Activated CD8-positive, alpha-beta memory T cell treated with anti-CD3 and anti-CD28 coated beads, Interleukin-2, amount 10 ng/mL, durations not matched to agents 7 days and 5 days (primary cell): ENCODE measurements around the gene EPM2AIP1. TPM values are rescaled to one million over a fixed set of nuclear protein-coding genes. Genes with fewer than 3 reads are reported as not detected.
"Not testable (repeated sequence)": the region's sequence is repeated elsewhere in the genome, so short reads cannot be mapped to it uniquely, and the experiment has no call there.

Experiments
- ATAC-seq: fragments of 150-1000 bp; cut with Tn5 transposase; one replicate; pipeline ENCODE4 v1.10.0; 2021; ENCODE audit warnings: moderate library complexity
- CTCF ChIA-PET: fragments of 350-600 bp; sonication (Branson Sonifier 250); formaldehyde crosslinking; loops from one replicate; lab custom pipeline; 2021; ENCODE audit warnings: antibody characterized with exemption; lab: Charles Lee
- DNase-seq: peaks from one replicate; pipeline ENCODE4 v3.0.0-alpha.2; 2020
- H3K27ac Mint-ChIP-seq: one replicate; pipeline ENCODE4 v1.8.0; 2021; ENCODE audit warnings: mild to moderate bottlenecking, mixed read lengths
- H3K27me3 Mint-ChIP-seq: one replicate; pipeline ENCODE4 v1.8.0; 2021; ENCODE audit warnings: mixed read lengths
- H3K36me3 Mint-ChIP-seq: one replicate; pipeline ENCODE4 v1.8.0; 2021; ENCODE audit warnings: mild to moderate bottlenecking, mixed read lengths
- H3K4me1 Mint-ChIP-seq: one replicate; pipeline ENCODE4 v1.8.0; 2021; ENCODE audit warnings: mixed read lengths
- H3K4me3 Mint-ChIP-seq: one replicate; pipeline ENCODE4 v1.8.0; 2021; ENCODE audit warnings: mild to moderate bottlenecking, moderate library complexity, mixed read lengths
- H3K9me3 Mint-ChIP-seq: one replicate; pipeline ENCODE4 v1.8.0; 2022; ENCODE audit warnings: low read depth, mixed read lengths
- total RNA-seq, 2 experiments: library from RNA; stranded (reverse); gene quantifications; one replicate each; pipeline ENCODE4 v1.2.3, GENCODE V29; 2021

EPM2AIP1 gene
- total RNA-seq, 2 experiments from 2014 or later = 20.2 to 36.3 TPM

- Mint-ChIP-seq H3K9me3 (no peaks in the 10 kb centered on the region), H3K4me1 (peaks cover 12% of the 10 kb centered on the region), H3K4me3 (no peak overlapping the region), H3K27ac (no peak overlapping the region), H3K36me3 (no peaks in the 10 kb centered on the region), H3K27me3 (no peaks in the 10 kb centered on the region)
- ATAC-seq (no peak), DNase-seq (no peak)
- CTCF ChIA-PET = interaction anchor here (0.7 to 6.7 kb wide), 6 partner anchors 12 to 255 kb away, joined by 3 to 65 read pairs (median 3); partner anchors contain the start of gene TRANK1
These were observed 35.9 kb downstream of the EPM2AIP1 start for GRCh38 chr3:36957063-36957462.

- peaks cover 12% of the 10 kb centered on the region for H3K4me1 Mint-ChIP-seq
- no peak for ATAC-seq
- H3K9me3 Mint-ChIP-seq = no peaks in the 10 kb centered on the region
- no peak overlapping the region for H3K27ac Mint-ChIP-seq
- no peak overlapping the region for H3K4me3 Mint-ChIP-seq
- no peaks in the 10 kb centered on the region for H3K27me3 Mint-ChIP-seq
- CTCF ChIA-PET = interaction anchor here (0.7 to 6.7 kb wide), 3 partner anchors 11 to 51 kb away, joined by 3 to 65 read pairs (median 37); partner anchors contain the start of gene TRANK1
- no peaks in the 10 kb centered on the region for H3K36me3 Mint-ChIP-seq
- no peak for DNase-seq
These were observed 36.8 kb downstream of the EPM2AIP1 start for GRCh38 chr3:36956155-36956554.

GRCh38 chr3:36954452-36955134 is 38.3 kb downstream of the EPM2AIP1 start:
- Mint-ChIP-seq H3K4me3 (no peak overlapping the region), H3K36me3 (peaks cover under 1% of the 10 kb centered on the region), H3K27me3 (peaks cover 1% of the 10 kb centered on the region), H3K27ac (no peak overlapping the region), H3K9me3 (no peaks in the 10 kb centered on the region), H3K4me1 (peaks cover 11% of the 10 kb centered on the region)
- CTCF ChIA-PET = interaction anchor here (1.2 kb wide), 1 partner anchor 85 kb away, joined by 3 read pairs; no protein-coding TSS in a partner anchor
- ATAC-seq = no peak
- no peak for DNase-seq

- ATAC-seq, DNase-seq, H3K9me3 Mint-ChIP-seq, H3K27ac Mint-ChIP-seq, H3K27me3 Mint-ChIP-seq, H3K4me3 Mint-ChIP-seq: not testable (repeated sequence)
- CTCF ChIA-PET = interaction anchor here (0.9 to 1.2 kb wide), 2 partner anchors 11 to 43 kb away, joined by 3 to 6 read pairs; no protein-coding TSS in a partner anchor
- Mint-ChIP-seq H3K4me1 (peaks cover 13% of the 10 kb centered on the region), H3K36me3 (peaks cover 25% of the 10 kb centered on the region)
These were observed 45.1 kb downstream of the EPM2AIP1 start for GRCh38 chr3:36947814-36948213.

GRCh38 chr3:36945333-36945980 is 47.5 kb downstream of the EPM2AIP1 start:
- ATAC-seq (no peak), DNase-seq (no peak)
- Mint-ChIP-seq H3K4me1 (peaks cover 13% of the 10 kb centered on the region), H3K36me3 (peaks cover 25% of the 10 kb centered on the region), H3K27me3 (peaks cover 8% of the 10 kb centered on the region), H3K4me3 (peak overlapping the region; percentile 72), H3K27ac (no peak overlapping the region), H3K9me3 (peaks cover 7% of the 10 kb centered on the region)
- CTCF ChIA-PET = interaction anchor here (0.9 to 3.3 kb wide), 5 partner anchors 12 to 214 kb away, joined by 3 to 37 read pairs (median 5); no protein-coding TSS in a partner anchor

- Mint-ChIP-seq H3K4me1 (peaks cover 13% of the 10 kb centered on the region), H3K9me3 (peaks cover 7% of the 10 kb centered on the region), H3K4me3 (peak within 1 kb of the TSS; percentile 72), H3K27me3 (peaks cover 8% of the 10 kb centered on the region), H3K27ac (peak within 1 kb of the TSS; percentile 43), H3K36me3 (peaks cover 25% of the 10 kb centered on the region)
- peak; percentile 86 for DNase-seq
- ATAC-seq = peak; percentile 77
- CTCF ChIA-PET = interaction anchor here (1.0 to 3.3 kb wide), 6 partner anchors 13 to 213 kb away, joined by 3 to 37 read pairs (median 4); no protein-coding TSS in a partner anchor
These were observed 48.2 kb downstream of the EPM2AIP1 start, which contains the start of gene TRANK1 for GRCh38 chr3:36944641-36945270. TRANK1 (minus strand) TSS chr3:36945054; CDS start chr3:36944809, 245 bp downstream.

GRCh38 chr3:36944012-36944640 is 48.8 kb downstream of the EPM2AIP1 start:
- Mint-ChIP-seq H3K27ac (no peak overlapping the region), H3K27me3 (peaks cover 3% of the 10 kb centered on the region)

GRCh38 chr3:36943601-36944000 is 49.3 kb downstream of the EPM2AIP1 start:
- peaks cover 3% of the 10 kb centered on the region for H3K27me3 Mint-ChIP-seq
- peaks cover 18% of the 10 kb centered on the region for H3K36me3 Mint-ChIP-seq
- no peak for DNase-seq
- no peak overlapping the region for H3K27ac Mint-ChIP-seq
- peaks cover 13% of the 10 kb centered on the region for H3K4me1 Mint-ChIP-seq
- H3K9me3 Mint-ChIP-seq = peaks cover 2% of the 10 kb centered on the region
- H3K4me3 Mint-ChIP-seq = peak overlapping the region; percentile 68
- ATAC-seq = no peak
- CTCF ChIA-PET = interaction anchor here (1.0 to 3.3 kb wide), 6 partner anchors 14 to 212 kb away, joined by 3 to 37 read pairs (median 4); no protein-coding TSS in a partner anchor

More at GRCh38 chr3:36944012-36944640, 48.8 kb downstream of the EPM2AIP1 start:
- Mint-ChIP-seq H3K36me3 (peaks cover 21% of the 10 kb centered on the region), H3K9me3 (peaks cover 4% of the 10 kb centered on the region), H3K4me1 (peaks cover 13% of the 10 kb centered on the region), H3K4me3 (peak overlapping the region; percentile 68)
- ATAC-seq (peak; percentile 50), DNase-seq (peak; percentile 44)
- CTCF ChIA-PET = interaction anchor here (0.6 to 3.3 kb wide), 8 partner anchors 14 to 213 kb away, joined by 3 to 37 read pairs (median 3); partner anchors contain the start of gene MLH1

- peaks cover 13% of the 10 kb centered on the region for H3K36me3 Mint-ChIP-seq
- peaks cover 2% of the 10 kb centered on the region for H3K9me3 Mint-ChIP-seq
- H3K27ac Mint-ChIP-seq = no peak overlapping the region
- H3K27me3 Mint-ChIP-seq = peaks cover 3% of the 10 kb centered on the region
- DNase-seq (no peak), ATAC-seq (no peak)
- CTCF ChIA-PET = interaction anchor here (0.8 to 1.2 kb wide), 2 partner anchors 16 to 49 kb away, joined by 4 to 5 read pairs; no protein-coding TSS in a partner anchor
- H3K4me3 Mint-ChIP-seq = no peak overlapping the region
- H3K4me1 Mint-ChIP-seq = peaks cover 13% of the 10 kb centered on the region
These were observed 50.2 kb downstream of the EPM2AIP1 start for GRCh38 chr3:36942638-36943248.

GRCh38 chr3:36941658-36942057 is 51.3 kb downstream of the EPM2AIP1 start:
- DNase-seq = no peak
- Mint-ChIP-seq H3K27me3 (peaks cover 3% of the 10 kb centered on the region), H3K4me1 (peaks cover 10% of the 10 kb centered on the region), H3K4me3 (no peak overlapping the region), H3K9me3 (no peaks in the 10 kb centered on the region), H3K36me3 (peaks cover 6% of the 10 kb centered on the region), H3K27ac (no peak overlapping the region)
- no peak for ATAC-seq
- CTCF ChIA-PET = interaction anchor here (0.8 kb wide), 1 partner anchor 50 kb away, joined by 5 read pairs; no protein-coding TSS in a partner anchor

- Mint-ChIP-seq H3K36me3 (peaks cover 4% of the 10 kb centered on the region), H3K27ac (no peak overlapping the region), H3K9me3 (no peaks in the 10 kb centered on the region), H3K4me3 (no peak overlapping the region), H3K27me3 (peaks cover 3% of the 10 kb centered on the region), H3K4me1 (peaks cover 8% of the 10 kb centered on the region)
- DNase-seq (no peak), ATAC-seq (no peak)
- CTCF ChIA-PET = interaction anchor here (1.3 kb wide), 1 partner anchor 17 kb away, joined by 4 read pairs; no protein-coding TSS in a partner anchor
These were observed 51.8 kb downstream of the EPM2AIP1 start for GRCh38 chr3:36941162-36941561.

- CTCF ChIA-PET = no interaction called here
- no peak for DNase-seq
- H3K27ac Mint-ChIP-seq = no peak overlapping the region
These were observed 55.4 kb downstream of the EPM2AIP1 start for GRCh38 chr3:36937492-36937891.

More at GRCh38 chr3:36937492-36937891, 55.4 kb downstream of the EPM2AIP1 start:
- H3K36me3 Mint-ChIP-seq = no peaks in the 10 kb centered on the region
- no peaks in the 10 kb centered on the region for H3K4me1 Mint-ChIP-seq
- H3K4me3 Mint-ChIP-seq = no peak overlapping the region
- peaks cover under 1% of the 10 kb centered on the region for H3K27me3 Mint-ChIP-seq
- H3K9me3 Mint-ChIP-seq = no peaks in the 10 kb centered on the region
- ATAC-seq = no peak
